ENCODE measurements around the gene BNC1.
A peak's percentile ranks its signal among the peaks of the same experiment; 100 is the strongest.
"Not testable (repeated sequence)": the region's sequence is repeated elsewhere in the genome, so short reads cannot be mapped to it uniquely, and the experiment has no call there.

Gene BNC1

DNA sequence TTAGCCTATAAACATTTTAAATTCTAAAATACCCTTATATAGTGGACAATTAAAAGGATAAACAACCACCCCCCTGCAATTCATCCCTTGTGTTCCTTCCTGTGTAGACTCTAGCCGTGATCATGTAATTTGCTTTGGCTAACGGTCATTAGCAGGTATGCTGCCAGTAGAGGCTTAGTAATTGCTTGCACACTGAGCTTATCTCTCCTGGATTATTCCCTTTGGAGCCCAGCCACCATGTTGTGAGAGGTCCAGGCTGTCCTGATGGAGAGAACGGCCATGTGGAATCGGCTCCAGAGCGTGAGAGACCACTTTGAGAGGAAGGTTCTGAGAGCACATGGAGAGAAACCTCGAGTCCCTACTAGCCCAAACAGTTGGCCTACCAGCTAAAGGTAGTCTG lies 11.0 kb upstream of the BNC1 start:
- no peak for DNase-seq

DNA sequence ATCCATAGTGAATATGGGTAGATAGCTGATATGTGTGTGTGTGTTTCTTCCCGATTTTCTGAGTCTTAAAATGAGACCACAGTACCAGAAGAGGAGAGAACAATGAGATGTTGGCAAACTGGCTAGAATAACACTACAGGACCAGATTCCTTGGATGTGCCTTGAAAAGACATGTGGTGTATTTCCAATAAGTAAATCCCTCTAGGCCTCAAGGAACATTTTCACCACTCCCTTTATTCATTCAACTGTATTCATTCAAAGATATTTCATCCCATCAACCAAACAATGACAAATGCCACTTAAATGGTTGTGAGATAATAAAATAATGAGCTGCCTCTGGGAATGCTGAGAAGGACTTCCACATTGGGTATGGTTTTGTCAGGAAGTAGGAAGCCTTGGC lies 8.7 kb upstream of the BNC1 start:
- no peak for DNase-seq

DNA sequence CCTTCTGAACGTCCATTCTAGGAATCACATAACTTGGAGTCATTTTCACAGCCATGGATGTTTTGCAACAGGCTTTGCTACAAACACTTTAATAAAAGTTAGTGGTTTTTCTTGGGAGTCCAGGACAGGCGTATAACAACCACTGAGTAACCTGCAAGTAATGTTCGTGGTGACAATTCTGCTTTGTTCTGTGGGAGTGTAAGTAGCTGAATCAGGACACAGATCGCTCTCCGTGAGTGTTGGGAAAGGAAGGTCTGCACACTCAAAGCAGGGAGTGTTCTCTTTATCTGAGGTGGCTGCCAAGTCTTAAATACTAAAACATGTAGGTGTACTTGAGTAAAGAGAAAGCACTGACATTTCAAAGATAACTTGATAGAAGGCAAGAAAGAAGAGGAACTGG lies 7.9 kb upstream of the BNC1 start:
- peak; percentile 63 for DNase-seq

DNA sequence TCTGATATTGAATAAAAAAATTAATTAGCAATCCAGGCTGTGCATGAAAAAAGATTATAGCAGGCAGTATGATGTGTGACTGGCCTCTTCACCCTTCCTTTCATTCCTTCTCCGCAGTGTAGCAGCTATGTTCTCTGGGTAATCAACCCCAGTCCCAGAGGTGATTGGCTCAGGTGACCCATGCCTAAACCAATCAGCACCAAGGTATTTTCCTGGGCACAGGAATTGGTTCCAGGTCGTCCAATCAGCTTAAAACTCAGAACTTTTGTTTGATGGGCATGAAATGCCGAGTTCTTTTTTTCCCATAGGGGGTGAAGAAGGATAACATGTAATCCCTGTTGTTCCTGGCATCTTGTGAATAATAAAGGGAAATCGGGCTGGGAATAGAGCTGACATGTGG lies 5.8 kb upstream of the BNC1 start:
- no peak for DNase-seq

DNA sequence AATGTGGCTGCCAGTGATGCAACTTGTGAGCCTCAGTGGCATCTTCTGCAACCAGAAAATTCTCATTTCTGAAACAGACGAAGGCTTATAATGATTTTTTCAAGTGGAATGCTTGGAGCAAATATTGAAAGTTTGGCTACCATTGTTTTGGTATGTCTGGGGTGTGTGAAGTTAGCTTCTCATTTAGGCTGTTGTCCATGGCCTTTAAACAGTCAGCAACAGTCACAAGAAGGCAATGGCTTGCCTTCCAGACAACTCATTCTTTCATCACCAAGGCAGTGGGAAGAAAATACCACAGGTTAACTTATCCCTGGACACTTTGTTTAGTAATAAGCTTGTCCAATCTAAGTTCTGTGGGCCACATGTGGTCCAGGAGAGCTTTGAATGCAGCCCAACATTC lies 4.7 kb upstream of the BNC1 start:
- peak; percentile 34 for DNase-seq

DNA sequence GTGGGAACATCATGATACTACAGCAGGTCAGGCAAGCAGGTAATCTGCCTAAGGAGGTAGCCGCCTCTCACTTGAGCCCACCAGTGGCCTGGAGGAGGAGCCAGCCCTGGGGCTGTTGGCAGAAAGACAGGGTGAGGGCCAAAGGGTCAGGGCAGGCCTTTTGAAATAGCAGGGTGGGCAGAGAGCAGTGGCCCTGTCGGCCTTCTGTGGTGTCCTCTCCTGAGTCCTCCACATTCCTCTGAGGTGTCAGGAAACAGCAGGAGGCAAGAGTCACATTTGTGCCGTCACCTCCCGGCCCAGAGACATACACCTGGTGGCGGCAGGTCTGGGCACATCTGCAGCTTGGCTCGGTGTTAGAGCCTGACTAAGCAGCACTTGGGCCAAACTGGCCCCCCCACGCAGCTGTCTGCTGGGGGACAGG lies 3.9 kb upstream of the BNC1 start:
- DNase-seq: no peak

DNA sequence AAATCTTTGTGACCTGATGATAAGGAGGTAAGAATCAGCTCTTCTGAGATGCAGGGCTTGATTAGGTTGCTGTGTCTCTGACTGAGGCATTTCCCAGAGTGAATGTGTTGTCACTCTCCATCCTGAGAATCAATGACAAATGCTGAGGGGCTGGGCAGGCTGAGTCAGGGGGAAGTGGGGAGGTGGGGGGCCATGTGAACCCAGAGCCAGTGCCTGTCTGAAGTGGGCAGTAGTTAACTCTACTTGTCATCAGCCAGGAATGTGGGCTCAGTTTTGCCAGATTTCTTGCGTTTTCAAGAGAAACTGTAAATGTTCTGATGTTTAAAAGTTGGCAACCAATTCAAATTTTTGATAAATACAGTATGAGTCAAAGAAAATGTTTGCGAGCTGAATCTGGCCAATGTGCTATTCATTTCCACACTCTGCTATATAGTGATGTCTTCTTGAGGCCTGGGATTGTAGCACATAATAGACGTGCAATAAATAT lies 3.1 kb upstream of the BNC1 start:
- DNase-seq: peak; percentile 98

DNA sequence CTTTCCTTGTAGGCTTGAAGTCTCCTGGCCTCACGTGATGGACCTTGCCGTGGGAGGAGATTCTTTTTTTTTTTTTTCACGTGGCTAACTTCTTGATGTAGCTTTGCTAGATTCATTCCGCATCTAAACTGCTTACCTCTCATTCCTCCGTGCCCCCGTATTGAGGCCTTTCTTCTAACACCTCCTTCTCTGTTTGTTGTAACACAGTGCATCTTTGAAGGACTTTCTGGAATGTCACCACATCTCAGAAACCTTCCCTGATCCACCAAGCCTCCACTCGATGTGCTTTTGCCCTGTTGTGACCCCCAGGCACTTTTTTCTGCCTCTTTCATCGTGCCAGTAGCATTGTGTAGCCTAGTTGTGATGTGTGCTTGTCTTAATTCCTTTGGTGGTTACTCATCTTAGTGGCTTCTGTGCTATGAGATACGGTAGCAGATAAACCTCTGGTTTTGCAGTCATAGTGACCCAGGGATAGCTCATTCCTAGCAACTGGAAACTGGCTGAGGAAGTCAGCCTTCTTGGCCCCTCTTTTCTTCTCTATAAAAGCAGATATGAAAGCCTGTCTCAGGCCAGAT lies 1.6 kb upstream of the BNC1 start:
- peak; percentile 85 for DNase-seq

DNA sequence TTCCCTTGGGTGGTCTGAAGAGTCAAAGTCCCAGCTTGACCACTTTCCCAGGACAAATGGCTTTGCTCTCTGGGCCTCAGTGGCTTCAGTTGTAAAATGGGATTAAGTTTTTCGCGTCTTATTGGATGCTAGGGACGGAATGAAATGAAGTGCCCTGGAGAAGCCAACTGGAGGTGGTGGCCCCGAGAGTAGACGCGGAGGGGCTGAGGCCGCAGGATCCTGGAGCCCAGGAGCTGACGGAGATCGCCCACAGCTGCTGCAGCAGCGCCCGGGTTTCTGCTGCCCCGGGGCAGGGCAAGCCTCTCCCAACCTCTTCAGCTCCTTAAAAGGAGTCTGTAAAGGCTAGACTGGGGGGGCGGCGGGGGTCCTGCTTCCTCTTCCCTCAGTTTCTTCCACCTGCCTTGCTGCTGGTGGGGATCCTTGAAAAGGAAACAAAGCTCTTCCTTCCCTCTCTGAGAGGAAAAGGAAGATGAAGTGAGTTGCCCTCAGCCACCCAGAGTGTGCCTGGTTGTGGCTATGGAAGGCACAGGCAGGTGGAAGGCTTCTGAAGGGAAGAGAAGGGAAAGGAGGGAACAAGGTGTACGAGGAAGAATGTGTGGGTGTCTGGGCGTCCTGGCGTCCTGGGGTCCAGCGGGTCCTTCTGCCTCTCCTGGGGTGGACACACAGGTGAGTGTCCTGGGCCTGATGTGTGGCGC lies 967 bp upstream of the BNC1 start:
- DNase-seq: no peak

DNA sequence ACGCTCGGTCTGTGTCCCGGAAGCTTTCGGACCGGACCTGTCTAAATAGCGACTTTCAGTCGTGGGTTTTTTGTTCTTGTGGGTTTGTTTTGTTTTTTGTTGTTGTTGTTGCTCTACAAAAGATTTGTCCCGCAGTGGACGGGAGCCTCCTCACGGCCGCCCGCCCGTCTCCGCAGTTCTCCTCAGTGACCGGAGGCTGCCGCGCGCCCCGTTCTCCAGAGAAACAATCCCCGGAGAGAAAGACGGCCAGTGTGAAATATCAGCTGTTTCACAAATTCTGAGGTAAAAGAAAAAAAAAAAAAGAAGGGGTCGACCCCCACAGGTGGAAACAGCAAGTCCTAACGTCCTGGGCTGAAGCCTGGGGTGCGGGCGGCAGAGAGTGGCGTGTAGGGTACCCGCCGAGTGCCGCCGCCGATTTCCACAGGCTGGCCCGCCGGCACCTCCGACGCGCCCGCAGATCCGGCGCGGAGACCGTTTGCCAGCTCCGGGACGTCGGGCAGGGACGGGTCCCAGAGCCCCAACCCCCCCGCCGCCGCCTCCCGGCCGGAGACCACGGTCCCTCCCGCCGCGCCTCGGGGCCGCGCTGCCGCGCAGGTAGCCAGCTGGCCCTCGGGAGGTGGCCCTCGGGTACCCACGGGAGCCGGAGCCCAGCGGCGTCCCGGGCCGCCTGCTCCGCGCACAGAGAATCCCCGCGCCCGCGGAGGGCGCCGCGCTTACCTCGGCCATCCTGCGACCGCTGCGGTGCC lies 478 bp downstream of the BNC1 start:
- peak; percentile 31 for DNase-seq

DNA sequence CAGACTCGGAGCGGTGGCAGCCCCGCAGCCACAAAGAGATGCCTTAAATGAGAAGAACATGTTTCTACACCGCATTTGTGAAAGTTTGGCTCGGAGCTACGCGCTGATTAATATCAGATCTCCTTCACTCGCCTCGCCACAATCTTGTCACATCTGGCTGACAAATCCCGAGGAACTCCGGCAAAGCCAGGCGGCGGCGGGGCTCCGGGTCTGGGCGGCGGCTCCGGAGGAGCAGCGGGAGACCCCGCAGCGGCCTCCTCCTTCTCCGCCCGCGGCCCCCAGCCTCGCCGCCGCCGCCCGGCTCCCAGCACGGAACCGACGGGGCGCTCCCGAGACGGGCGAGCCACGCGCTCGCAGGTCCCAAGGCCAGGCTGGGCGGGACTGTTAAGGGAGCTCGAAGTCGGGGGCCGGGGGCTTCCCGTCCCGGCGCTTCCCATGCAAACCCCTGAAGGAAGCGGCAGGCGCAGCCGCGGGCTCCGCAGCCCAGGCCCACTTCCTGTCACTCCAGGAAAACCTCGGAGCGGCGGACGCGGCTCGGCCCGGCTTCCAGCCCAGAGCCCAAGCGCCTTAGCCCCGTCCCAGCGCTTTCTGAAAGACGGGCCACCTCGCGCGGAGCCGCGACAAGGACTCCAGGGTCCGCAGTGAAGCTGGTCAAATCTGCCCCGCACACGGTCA lies 1.2 kb downstream of the BNC1 start:
- DNase-seq: peak; percentile 72

DNA sequence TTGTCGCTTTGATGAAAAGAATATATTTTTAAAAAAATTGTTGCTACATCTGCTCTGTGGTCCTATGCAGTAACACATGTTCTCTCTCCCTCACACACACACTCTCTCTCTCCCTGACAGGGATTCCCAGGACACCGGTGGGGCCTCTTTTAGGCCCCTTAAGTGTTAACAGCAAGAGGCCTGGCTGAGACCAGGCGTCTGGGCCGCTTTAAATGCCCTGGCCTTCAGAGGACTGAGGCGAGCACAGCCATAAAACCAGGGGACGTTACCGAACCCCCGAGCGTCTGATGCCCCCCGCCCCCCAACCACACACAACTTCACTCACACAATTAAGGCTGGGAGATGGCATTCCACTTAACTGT lies 1.7 kb downstream of the BNC1 start:
- peak; percentile 64 for DNase-seq

DNA sequence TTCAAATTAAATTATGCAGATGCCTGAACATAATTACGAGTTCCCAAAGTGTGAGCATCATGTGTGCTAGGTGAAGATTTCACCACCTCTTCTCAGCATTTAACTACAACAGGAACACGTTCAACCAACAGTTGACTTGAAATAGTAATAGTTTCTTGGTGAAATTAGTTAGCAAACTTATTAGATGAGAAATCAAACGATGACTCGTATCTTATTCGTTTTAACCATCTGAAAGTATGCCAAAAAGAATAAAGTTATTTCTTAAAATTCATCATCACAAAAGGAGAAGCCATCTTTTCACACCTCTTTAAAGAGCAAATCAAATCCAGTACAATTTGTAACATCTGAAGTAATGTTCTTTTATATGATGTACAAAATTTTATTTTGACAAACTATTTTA lies 2.3 kb downstream of the BNC1 start:
- DNase-seq: no peak

DNA sequence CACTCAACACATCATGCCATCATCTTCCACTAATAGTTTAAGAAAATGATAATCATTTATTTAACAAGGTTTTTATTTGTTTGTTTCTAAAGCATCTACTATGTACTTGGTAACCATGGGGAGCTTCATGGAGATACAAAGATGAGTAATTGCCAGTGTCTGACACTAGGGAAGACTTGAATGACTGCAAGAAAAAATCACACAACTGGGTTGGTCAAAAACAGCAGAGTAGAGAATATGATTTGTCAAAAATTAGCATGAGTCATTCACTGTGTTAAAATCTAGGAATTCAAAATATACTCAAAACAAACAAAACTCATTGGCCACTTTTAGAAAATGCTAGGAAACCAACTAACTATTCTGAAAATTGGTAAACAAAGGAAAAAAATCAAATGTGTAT lies 6.3 kb downstream of the BNC1 start:
- DNase-seq: peak; percentile 45

DNA sequence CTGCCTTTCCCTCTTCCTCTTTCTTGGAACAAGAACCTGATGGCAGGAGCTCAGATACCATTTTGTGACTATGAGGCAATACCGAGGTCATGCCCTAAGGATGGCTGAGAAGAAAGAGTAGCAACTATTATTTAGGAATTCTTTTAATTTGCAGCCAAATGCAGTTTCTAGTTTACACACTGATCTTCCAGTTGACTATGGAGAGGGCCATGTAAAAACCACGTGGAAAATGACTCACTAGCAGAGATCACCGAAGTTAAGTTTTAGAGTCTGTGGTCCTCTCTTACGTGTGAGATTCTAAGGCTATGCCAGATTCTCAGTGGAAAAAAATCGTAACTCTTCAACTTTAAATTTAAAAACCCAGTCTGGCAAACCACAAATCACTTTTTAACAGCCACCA lies 7.8 kb downstream of the BNC1 start:
- peak; percentile 48 for DNase-seq

DNA sequence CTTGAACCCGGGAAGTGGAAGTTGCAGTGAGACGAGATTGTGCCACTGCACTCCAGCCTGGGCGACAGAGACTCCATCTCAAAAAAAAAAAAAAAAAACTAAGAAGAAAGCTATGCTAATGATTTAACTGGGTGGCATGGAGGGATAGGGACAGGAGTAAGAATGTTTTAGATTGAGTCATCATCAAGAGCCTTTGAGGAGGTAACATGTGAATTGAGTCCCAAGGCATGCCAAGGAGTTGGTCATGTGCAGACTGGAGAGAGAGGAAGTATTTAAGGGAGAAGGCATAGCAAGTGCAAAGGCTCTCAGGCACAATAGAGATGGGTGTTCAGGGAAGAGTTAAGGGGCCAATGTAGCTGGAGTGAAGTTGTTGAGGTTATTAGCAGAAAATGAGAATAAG lies 9.1 kb downstream of the BNC1 start:
- DNase-seq: peak; percentile 27

DNA sequence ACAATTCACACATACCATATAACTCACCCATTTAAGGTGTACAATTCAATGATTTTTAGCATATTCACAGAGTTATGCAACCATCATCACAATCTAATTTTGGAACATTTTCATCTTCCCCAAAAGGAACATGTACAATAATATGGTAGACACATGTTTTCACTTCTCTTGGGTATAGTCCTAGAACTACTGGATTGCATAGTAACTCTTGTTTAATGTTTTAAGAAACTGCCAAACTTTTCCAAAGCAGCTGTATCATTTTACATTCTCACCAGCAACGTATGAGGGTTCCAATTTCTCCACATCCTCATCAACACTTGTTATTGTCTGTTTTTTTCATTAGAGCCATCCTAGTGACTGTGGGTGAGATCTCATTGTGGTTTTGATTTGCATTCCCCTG lies 14.3 kb downstream of the BNC1 start:
- DNase-seq: no peak

DNA sequence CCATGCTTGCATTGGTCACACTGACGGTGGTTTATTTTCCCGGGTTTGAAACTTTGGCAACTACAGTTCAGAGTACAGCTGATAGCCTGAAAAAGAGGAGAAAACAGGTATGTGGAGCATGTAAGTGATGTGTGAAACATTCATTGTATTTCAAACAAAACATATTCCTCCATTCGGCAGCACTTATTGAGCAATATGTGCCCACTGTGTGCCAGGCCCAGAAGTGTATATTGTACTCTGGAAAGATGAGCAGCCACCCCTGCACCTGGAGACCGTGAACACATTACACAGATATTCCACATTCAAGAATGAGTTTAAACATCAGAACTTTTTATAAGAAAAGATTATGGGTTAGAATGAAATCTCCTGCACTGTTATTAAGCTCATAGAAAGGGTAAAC lies 16.3 kb downstream of the BNC1 start:
- DNase-seq: no peak

DNA sequence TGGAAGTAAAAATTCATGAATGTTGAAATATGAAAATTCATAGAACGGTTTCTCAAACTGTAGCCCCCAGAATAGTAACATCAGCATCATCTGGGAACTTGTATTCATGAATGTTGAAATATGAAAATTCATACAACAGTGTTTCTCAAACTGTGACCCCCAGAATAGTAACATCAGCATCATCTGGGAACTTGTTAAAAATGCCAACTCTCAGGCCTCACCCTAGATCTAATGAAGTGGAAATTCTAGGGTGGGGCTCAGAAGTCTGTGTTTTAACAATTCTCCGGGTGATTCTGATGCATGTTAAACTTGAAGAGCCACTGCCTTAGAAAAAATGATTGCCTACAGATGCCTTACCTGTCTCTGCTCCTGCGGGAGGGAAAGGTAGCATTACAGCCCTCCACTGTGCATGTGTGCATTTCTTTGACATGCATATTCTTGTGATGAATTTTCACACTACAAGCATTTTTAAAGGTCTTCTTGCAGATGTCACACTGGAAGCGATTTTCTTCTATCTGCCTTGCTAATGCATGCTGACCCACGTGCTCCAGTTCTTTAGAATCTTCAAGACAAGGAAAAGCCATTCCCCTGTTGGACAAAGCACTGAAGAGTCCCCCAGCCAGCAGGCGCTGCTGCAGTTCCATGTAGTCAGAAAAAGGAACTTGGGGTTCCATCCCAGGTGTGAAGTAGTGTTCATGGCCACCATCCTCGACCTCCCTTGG lies 21.7 kb downstream of the BNC1 start:
- DNase-seq: no peak

DNA sequence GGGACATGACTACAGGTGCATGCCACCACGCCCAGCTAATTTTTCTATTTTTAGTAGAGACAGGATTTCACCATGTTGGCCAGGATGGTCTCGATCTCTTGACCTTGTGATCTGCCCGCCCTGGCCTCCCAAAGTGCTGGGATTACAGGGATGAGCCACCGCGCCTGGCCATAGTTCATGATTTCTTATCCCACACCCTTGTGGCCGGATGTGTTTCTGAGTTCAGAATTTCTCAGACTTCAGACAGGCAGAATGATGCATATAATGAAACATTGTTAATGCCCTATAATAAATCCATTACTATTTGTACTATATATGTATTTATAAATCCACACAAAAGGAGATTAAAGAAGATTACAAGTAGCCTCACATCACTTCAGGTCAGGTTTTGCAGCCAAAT lies 22.3 kb downstream of the BNC1 start:
- DNase-seq: not testable (repeated sequence)

DNA sequence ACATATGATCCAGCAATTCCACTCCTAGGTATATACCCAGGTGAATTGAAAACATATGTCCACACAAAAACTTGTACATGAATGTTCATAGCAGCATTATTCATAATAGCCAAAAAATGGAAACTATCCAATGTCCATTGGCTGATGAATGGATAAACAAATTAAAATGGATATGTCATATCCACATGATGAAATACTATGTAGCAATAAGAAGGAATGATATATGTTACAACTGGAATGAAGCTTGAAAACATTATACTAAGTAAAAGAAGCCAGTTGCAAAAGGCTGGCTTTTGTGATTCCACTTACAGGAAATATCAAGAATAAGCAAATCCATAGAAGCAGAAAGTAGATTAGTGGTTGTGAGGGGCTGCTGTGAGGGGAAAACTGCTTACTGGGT lies 33.7 kb downstream of the BNC1 start:
- DNase-seq: peak; percentile 58

DNA sequence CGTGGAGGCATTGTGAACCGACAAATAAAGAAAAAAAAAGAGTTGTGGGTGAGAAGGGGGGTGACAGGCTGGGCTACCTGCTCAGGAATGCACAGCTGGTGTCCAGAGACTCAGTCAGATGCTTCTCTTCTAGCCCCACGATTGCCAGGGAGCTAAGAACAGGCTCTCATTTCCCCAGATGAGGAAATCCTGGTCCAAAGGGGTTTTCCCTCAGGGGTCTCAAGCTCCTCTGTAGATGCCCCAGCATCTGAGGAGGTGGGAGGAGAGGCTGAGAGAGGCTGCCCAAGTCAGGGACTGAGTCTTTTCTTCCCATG lies 35.5 kb downstream of the BNC1 start:
- DNase-seq: no peak
